NCI-H510A treated with DMSO at 0.1 percent for 48 hours (cell line): ENCODE data around the gene RPL31.
"Not testable (repeated sequence)": the region's sequence is repeated elsewhere in the genome, so short reads cannot be mapped to it uniquely, and the experiment has no call there.

Experiments
- DNase-seq: peaks from one replicate; lab custom pipeline; 2025; lab: John Stamatoyannopoulos, UW

Gene RPL31

GRCh38 chr2:101026253-101026701 is 24.2 kb downstream of the RPL31 start:
- DNase-seq, result no peak

GRCh38 chr2:101026923-101027469 is 24.9 kb downstream of the RPL31 start:
- no peak for DNase-seq

- DNase-seq, result no peak
Observed at GRCh38 chr2:101027852-101028251, 25.8 kb downstream of the RPL31 start.

- no peak for DNase-seq
Observed at GRCh38 chr2:101030866-101031554, 28.9 kb downstream of the RPL31 start.

DNA sequence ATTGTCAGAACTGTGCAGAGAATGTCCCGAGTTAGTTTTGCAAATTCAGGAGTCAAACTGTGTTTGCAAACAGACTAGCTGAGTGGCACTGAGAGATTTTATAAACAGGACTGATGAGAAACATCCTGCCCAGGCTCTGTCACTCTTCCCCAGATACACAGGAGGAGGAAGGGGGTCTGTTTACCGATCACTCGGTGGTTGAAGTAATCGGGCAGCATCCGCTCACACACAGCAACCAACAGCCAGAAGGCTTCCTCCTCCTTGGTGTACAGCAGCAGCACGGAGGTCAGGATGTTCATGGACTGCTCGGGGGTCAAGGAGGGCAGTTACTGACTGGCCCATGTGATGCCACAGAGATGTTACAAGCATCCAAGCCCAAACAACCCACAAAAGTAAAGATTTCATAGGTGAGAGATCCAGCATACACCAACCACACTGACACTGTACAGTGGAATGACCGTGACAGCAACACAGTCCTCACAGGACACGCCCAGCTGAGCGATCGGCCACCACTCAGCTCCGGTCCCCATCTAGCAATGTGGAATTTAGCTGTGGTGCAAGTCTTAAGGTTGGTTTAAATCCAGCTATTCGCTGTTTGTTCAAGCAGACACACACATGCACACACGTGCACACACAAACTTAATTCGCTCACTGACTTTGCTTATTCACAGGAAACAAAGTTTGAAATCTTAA is 30.1 kb downstream of the RPL31 start:
- no peak for DNase-seq

DNA sequence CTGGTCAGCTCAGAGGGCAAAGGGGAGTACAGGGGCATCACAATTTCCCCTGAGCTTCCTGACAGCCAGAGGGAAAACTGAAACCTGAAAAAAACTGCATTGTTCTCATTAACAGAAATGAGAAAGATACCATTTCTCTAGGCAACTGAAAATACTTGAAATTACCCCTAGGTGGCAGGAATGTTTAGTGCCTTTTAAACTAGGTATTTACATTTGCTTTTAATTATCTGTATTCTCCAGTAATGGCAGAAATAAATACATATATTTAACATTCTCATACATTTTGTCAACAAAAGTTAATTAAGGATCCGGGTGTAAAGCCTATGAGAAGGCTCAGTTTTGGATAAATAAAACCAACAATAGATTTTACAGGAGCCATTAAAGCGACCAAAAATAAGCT is 34.5 kb downstream of the RPL31 start:
- no peak for DNase-seq

GRCh38 chr2:101037161-101037755 is 35.2 kb downstream of the RPL31 start:
- DNase-seq, result no peak

- DNase-seq, result no peak
Observed at GRCh38 chr2:101038455-101039255, 36.6 kb downstream of the RPL31 start.

DNA sequence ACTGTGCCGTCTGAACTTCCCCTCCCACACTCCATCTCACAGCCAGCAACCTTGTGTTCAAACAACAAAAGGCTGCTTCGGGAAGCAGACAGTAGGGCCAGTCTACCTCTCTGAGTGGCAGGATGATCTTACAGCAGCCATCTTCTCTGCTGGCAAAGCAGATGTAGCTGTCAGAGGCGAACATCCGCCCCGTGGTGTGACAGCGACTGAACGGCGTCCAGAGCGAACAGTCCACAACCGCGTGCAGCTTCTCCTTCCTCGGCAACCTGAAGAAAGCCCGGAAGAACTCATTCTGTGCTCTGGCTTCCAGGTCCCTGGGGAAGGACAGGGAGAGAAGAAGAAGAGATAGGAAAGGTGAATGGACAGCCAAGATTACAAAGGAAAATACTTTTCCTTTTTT is 38.0 kb downstream of the RPL31 start:
- DNase-seq, result no peak

DNA sequence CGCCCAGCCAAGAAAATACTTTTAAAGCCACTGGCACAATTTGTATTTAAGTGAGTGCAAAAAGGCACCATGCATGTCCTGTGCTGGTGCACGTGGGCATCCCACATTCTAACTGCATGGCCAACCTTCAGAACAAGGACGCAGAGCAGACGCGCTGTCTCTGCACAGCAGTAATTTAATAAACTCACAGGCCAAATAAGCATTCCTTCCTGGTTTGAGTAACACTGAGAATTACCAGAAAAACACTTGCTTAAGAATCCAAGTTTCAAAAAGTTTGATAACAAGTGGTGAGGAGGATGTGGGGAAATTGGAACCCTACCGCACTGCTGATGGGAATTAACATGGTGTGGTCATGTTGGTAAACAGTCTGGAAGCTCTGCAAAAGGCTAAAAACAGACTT is 38.7 kb downstream of the RPL31 start:
- DNase-seq, result no peak

DNA sequence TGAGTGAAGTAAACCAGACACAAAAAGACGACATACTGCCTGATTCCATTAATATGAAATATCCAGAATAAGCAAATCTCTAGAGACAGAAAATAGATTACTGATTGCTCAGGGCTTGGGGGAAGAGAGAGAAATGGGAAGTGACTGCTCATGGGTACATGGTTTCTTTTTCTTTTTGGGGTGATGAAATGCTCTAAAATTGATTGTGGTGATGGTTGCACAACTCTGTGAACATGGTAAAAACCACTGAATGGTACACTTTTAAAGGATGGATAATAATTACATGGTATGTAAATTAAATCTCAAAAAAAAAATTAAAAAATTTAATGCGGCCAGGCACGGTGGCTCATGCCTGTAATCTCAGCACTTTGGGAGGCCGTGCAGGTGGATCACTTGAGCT is 39.3 kb downstream of the RPL31 start:
- DNase-seq, result no peak

DNA sequence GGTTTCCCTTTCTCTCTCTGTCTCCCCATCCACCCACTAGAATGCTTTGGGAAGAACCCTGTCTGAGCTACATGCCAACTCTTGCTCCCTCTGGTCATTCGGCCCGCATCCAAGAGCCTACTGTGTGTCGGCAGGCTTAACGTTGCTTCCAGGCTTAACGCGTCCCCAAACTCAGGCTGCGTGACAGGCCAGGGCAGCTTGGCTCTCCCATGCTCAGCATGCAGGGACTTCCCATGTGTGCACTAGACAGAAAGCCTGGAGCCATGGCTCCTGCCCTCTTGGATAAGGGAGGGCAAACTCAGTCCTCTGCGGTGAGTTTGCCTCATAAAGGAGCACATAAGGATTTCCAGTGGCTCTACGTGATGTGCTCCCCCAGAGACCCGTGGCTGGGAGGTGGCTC is 43.2 kb downstream of the RPL31 start:
- no peak for DNase-seq

GRCh38 chr2:101047075-101047766 is 45.1 kb downstream of the RPL31 start:
- no peak for DNase-seq

DNA sequence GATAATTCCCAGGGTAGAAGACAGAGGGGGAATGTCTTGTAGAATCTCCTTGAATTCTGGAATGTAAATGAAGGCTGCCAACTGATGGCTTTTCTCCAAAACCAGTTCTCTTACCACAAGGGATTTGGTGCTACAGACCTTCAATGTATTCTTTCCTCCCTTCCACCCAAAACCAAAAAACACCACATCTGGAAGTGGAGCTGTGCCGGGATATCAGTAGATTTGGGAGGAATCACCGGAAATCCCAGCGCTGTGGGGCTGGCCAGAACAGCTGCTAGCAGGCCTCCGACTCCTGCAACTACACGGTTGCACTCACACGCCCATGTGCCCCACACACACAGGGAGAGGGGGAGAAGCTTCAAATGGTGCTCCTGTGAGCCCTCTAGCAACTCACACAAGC is 45.7 kb downstream of the RPL31 start:
- DNase-seq, result no peak

DNA sequence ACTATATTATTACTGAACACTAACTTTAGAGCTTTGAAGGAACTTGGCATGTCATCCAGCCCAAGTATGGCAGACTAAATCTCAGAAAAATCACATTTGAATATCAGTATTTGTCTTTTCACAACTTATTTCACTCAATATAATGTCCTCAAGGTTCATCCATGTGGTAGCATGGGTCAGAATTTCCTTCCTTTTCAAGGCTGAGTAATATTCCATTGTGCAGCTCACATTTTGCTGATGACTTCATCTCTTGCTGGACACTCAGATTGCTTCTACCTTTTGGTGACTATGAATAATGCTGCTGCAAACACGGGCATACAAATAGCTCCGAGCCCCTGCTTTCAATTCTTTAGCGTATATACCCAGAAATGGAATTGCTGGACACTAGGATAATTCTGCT is 46.7 kb downstream of the RPL31 start:
- no peak for DNase-seq

GRCh38 chr2:101050886-101051285 is 48.8 kb downstream of the RPL31 start:
- DNase-seq, result not testable (repeated sequence)

- DNase-seq, result no peak
Observed at GRCh38 chr2:101052147-101052546, 50.1 kb downstream of the RPL31 start.

GRCh38 chr2:101053117-101053516 is 51.0 kb downstream of the RPL31 start:
- no peak for DNase-seq
